Progenitor cell of endocrine pancreas (in vitro differentiated cells): ENCODE measurements around the gene KCNH2. TPM values are rescaled to one million over a fixed set of nuclear protein-coding genes. Genes with fewer than 3 reads are reported as not detected.
A peak's percentile ranks its signal among the peaks of the same experiment; 100 is the strongest.

Source experiments
- DNase-seq: peaks from one replicate; pipeline ENCODE4 v3.0.0; 2021; ENCODE audit warnings: low spot score; ENCODE audit not compliant: unreplicated experiment
- H3K27ac Mint-ChIP-seq: 2 replicates; pipeline ENCODE4 v1.8.0; 2021; ENCODE audit warnings: mild to moderate bottlenecking, moderate library complexity, mixed read lengths
- H3K27me3 Mint-ChIP-seq: 2 replicates; pipeline ENCODE4 v1.8.0; 2021; ENCODE audit warnings: mixed read lengths
- H3K36me3 Mint-ChIP-seq: 2 replicates; pipeline ENCODE4 v1.8.0; 2022; ENCODE audit warnings: mixed read lengths; ENCODE audit not compliant: insufficient read depth
- H3K4me1 Mint-ChIP-seq: 2 replicates; pipeline ENCODE4 v1.8.0; 2021; ENCODE audit warnings: low read depth, mixed read lengths
- H3K4me3 Mint-ChIP-seq: 2 replicates; pipeline ENCODE4 v1.8.0; 2021; ENCODE audit warnings: low read depth, mild to moderate bottlenecking, moderate library complexity, mixed read lengths
- H3K9me3 Mint-ChIP-seq: 2 replicates; pipeline ENCODE4 v1.8.0; 2021; ENCODE audit warnings: low read depth, mixed read lengths
- total RNA-seq: library from RNA; stranded (reverse); gene quantifications from 2 replicates; pipeline ENCODE4 v1.2.1, GENCODE V29; 2021
- TF ChIP-seq, protein P1 (sequence below): fragments of 200-600 bp; sonication (generic); IDR thresholded peaks from one replicate; pipeline ENCODE4 v1.5.0; 2021; ENCODE audit warnings: antibody characterized with exemption, mild to moderate bottlenecking; ENCODE audit not compliant: unreplicated experiment

The KCNH2 gene
- total RNA-seq, 1 donor from 2014 or later, result 9.4 TPM

- no peaks in the 10 kb centered on the region for H3K4me1 Mint-ChIP-seq
Measured at GRCh38 chr7:150942591-150943452, 35.3 kb downstream of the KCNH2 start.

DNA sequence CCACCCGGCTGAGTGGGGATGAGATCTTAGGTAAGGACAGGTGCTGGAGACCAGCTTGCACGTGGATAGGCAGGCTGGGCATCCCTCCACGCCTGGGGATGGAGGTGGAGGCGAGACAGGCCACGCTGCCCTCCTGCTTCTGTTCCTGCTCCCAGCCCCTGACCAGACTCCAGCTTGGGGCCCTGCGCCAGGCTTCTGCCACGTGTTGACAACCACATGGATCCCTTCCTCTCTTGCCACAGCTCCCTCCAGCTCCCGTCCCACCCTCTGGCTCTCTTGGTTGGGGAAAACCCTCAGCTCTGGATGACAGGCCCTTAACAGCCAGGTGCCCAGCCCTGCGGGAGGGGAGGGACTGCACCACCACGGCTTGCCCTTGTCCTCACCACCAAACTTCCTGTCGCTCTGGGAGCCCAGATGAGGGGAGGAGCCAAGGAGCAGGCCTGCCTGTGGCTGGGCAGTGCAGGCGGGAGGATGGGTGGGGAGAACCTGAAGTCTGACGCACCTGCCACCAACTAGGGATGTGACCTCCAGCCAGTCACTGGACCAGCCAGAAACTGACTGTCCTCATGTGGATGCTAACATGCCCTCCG lies 36.0 kb downstream of the KCNH2 start:
- no peak for DNase-seq
- no peaks in the 10 kb centered on the region for H3K36me3 Mint-ChIP-seq
- H3K4me3 Mint-ChIP-seq, result no peak overlapping the region
- no peak overlapping the region for H3K27ac Mint-ChIP-seq
- TF ChIP-seq, protein P1, sequence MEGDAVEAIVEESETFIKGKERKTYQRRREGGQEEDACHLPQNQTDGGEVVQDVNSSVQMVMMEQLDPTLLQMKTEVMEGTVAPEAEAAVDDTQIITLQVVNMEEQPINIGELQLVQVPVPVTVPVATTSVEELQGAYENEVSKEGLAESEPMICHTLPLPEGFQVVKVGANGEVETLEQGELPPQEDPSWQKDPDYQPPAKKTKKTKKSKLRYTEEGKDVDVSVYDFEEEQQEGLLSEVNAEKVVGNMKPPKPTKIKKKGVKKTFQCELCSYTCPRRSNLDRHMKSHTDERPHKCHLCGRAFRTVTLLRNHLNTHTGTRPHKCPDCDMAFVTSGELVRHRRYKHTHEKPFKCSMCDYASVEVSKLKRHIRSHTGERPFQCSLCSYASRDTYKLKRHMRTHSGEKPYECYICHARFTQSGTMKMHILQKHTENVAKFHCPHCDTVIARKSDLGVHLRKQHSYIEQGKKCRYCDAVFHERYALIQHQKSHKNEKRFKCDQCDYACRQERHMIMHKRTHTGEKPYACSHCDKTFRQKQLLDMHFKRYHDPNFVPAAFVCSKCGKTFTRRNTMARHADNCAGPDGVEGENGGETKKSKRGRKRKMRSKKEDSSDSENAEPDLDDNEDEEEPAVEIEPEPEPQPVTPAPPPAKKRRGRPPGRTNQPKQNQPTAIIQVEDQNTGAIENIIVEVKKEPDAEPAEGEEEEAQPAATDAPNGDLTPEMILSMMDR, result no peak
- H3K27me3 Mint-ChIP-seq, result peaks cover 27% of the 10 kb centered on the region
- no peaks in the 10 kb centered on the region for H3K4me1 Mint-ChIP-seq
- H3K9me3 Mint-ChIP-seq, result no peaks in the 10 kb centered on the region

More at GRCh38 chr7:150942591-150943452, 35.3 kb downstream of the KCNH2 start:
- TF ChIP-seq, protein P1, result no peak
- Mint-ChIP-seq H3K36me3 (no peaks in the 10 kb centered on the region), H3K4me3 (no peak overlapping the region), H3K9me3 (no peaks in the 10 kb centered on the region), H3K27ac (no peak overlapping the region), H3K27me3 (peaks cover 20% of the 10 kb centered on the region)
- no peak for DNase-seq

- TF ChIP-seq, protein P1, result no peak
- Mint-ChIP-seq H3K27ac (no peak overlapping the region), H3K9me3 (no peaks in the 10 kb centered on the region), H3K4me1 (no peaks in the 10 kb centered on the region), H3K27me3 (peaks cover 28% of the 10 kb centered on the region), H3K36me3 (no peaks in the 10 kb centered on the region), H3K4me3 (no peak overlapping the region)
- DNase-seq, result no peak
Measured at GRCh38 chr7:150941351-150942000, 36.6 kb downstream of the KCNH2 start.

DNA sequence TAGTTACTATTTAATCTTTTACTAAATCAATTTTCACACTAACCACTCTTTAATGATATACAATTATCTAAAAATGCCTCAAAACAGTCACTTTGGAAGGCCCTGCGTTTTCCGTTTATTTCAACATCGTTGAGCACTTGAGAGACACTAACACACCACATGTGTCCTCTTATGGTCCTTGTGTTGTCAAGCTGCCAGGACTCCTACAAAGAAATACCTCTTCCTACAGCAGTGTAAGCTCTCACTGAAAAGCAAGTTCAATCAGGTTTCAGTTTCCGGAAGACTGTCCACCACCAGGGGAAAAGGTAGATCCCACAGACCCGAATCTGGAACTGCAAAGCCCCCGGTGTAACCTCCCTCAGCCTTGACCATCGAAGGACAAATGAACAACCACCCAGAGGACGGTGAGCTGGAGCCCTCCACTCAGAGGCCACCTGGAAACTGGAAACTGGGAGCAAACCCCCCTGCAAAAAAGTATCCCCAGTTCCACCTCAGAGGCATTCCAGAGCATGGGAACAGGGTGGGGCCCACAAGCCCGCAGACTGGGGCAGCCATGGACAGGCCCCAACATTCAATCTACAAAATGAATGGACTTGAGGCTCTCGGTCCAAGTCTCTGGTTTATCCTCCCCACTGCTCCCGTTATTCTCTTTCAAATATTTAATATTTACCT lies 37.6 kb downstream of the KCNH2 start:
- H3K27me3 Mint-ChIP-seq, result peaks cover 34% of the 10 kb centered on the region
- no peaks in the 10 kb centered on the region for H3K4me1 Mint-ChIP-seq
- TF ChIP-seq, protein P1, result no peak
- no peaks in the 10 kb centered on the region for H3K36me3 Mint-ChIP-seq
- no peak overlapping the region for H3K4me3 Mint-ChIP-seq
- H3K27ac Mint-ChIP-seq, result no peak overlapping the region
- DNase-seq, result no peak
- no peaks in the 10 kb centered on the region for H3K9me3 Mint-ChIP-seq

DNA sequence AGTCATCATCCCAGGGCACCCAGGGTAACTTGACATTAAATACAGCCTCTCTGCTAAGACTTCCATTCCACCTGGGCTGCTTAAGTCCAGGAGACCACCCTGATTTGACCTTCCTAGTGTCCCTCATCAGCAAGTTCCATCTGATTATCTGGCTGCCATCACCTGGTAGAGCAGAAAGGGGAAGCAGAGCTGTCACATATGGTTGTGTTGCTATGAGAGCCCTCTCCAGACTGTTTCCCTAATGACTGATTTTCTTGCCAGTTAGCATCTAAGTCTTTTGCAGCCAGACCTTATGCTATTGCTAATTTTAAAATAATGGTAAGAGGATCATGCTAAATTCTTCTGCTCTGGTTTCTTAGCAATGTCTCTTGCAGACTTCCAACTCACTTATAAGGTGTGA lies 38.7 kb downstream of the KCNH2 start:
- no peak for DNase-seq
- no peaks in the 10 kb centered on the region for H3K9me3 Mint-ChIP-seq

More for the DNA sequence above, 38.7 kb downstream of the KCNH2 start:
- no peak overlapping the region for H3K4me3 Mint-ChIP-seq
- H3K27me3 Mint-ChIP-seq, result peaks cover 37% of the 10 kb centered on the region
- H3K4me1 Mint-ChIP-seq, result no peaks in the 10 kb centered on the region
- peak overlapping the region; percentile 81 for H3K27ac Mint-ChIP-seq
- TF ChIP-seq, protein P1, result no peak
- H3K36me3 Mint-ChIP-seq, result no peaks in the 10 kb centered on the region
